HG02852 (cell line): ENCODE results near the gene SLC16A13.
"Not testable (repeated sequence)": the region's sequence is repeated elsewhere in the genome, so short reads cannot be mapped to it uniquely, and the experiment has no call there.

Experiments used
- ATAC-seq: cut with Tn5 transposase; IDR thresholded peaks from one replicate; pipeline ENCODE4 v1.9.1; 2021; ENCODE audit warnings: mild to moderate bottlenecking, moderate library complexity; ENCODE audit not compliant: unreplicated experiment

SLC16A13 gene

GRCh38 chr17:7027335-7027734, 8.5 kb upstream of the SLC16A13 start:
- ATAC-seq: no peak

- no peak for ATAC-seq
These were observed 6.7 kb upstream of the SLC16A13 start for GRCh38 chr17:7029096-7029495.

GRCh38 chr17:7029659-7030058, 6.2 kb upstream of the SLC16A13 start:
- ATAC-seq: no peak

- ATAC-seq: peak; percentile 18
These were observed 742 bp upstream of the SLC16A13 start for GRCh38 chr17:7034955-7035590.

GRCh38 chr17:7038025-7038862, 2.4 kb downstream of the SLC16A13 start:
- no peak for ATAC-seq

GRCh38 chr17:7039832-7040231, 4.0 kb downstream of the SLC16A13 start:
- ATAC-seq: no peak

- no peak for ATAC-seq
These were observed 6.0 kb downstream of the SLC16A13 start for GRCh38 chr17:7041607-7042500.

GRCh38 chr17:7042501-7043181, 6.8 kb downstream of the SLC16A13 start:
- ATAC-seq: no peak

GRCh38 chr17:7043182-7043496, 7.3 kb downstream of the SLC16A13 start:
- ATAC-seq: no peak

- no peak for ATAC-seq
These were observed 7.8 kb downstream of the SLC16A13 start, which contains the start of gene SLC16A11 for GRCh38 chr17:7043497-7044198. SLC16A11 (minus strand) TSS chr17:7044092; CDS start chr17:7043513, 579 bp downstream.

- no peak for ATAC-seq
These were observed 9.8 kb downstream of the SLC16A13 start for GRCh38 chr17:7045492-7046126.

GRCh38 chr17:7046127-7046724, 10.4 kb downstream of the SLC16A13 start:
- ATAC-seq: no peak

- ATAC-seq: not testable (repeated sequence)
These were observed 11.0 kb downstream of the SLC16A13 start for GRCh38 chr17:7046725-7047397.

GRCh38 chr17:7047566-7047965, 11.8 kb downstream of the SLC16A13 start:
- ATAC-seq: no peak

GRCh38 chr17:7048968-7049367, 13.2 kb downstream of the SLC16A13 start:
- no peak for ATAC-seq

GRCh38 chr17:7050583-7050982, 14.8 kb downstream of the SLC16A13 start:
- not testable (repeated sequence) for ATAC-seq

- ATAC-seq: no peak
These were observed 20.6 kb downstream of the SLC16A13 start for GRCh38 chr17:7056386-7056785.

GRCh38 chr17:7058831-7059447, 23.1 kb downstream of the SLC16A13 start:
- no peak for ATAC-seq
